Neural progenitor cell (in vitro differentiated cells): ENCODE data around the gene SIRPB1. TPM values are rescaled to one million over a fixed set of nuclear protein-coding genes. Genes with fewer than 3 reads are reported as not detected.

Experiments used
- DNase-seq: peaks from one replicate; pipeline ENCODE4 v3.0.0-alpha.2; 2016; ENCODE audit warnings: low spot score
- H2AFZ ChIP-seq: fragments of 200-600 bp; sonication (generic); replicated peaks from 2 replicates; pipeline ENCODE4 v1.6.1; 2016; ENCODE audit warnings: antibody characterized with exemption
- H3F3A ChIP-seq: fragments of 200-600 bp; sonication (generic); 2 replicates; pipeline ENCODE4 v1.6.1; 2016; ENCODE audit warnings: antibody characterized with exemption, low read depth
- H3K27ac ChIP-seq: fragments of 200-600 bp; sonication (generic); 2 replicates; pipeline ENCODE4 v1.5.1; 2016; ENCODE audit warnings: mild to moderate bottlenecking
- H3K27me3 ChIP-seq: fragments of 200-600 bp; sonication (generic); 2 replicates; pipeline ENCODE4 v1.6.1; 2016; ENCODE audit warnings: mild to moderate bottlenecking, moderate library complexity
- H3K36me3 ChIP-seq: fragments of 200-600 bp; sonication (generic); 2 replicates; pipeline ENCODE4 v1.5.1; 2016
- H3K4me1 ChIP-seq: fragments of 200-600 bp; sonication (generic); 2 replicates; pipeline ENCODE4 v1.6.1; 2016; ENCODE audit warnings: mixed run types
- H3K4me2 ChIP-seq: fragments of 200-600 bp; sonication (generic); 2 replicates; pipeline ENCODE4 v1.6.1; 2016
- H3K4me3 ChIP-seq: fragments of 200-600 bp; sonication (generic); 2 replicates; pipeline ENCODE4 v1.5.1; 2016
- H3K79me2 ChIP-seq: fragments of 200-600 bp; sonication (generic); 2 replicates; pipeline ENCODE4 v1.6.1; 2016; ENCODE audit warnings: low read depth
- H3K9ac ChIP-seq: fragments of 200-600 bp; sonication (generic); 2 replicates; pipeline ENCODE4 v1.6.1; 2016
- H3K9me3 ChIP-seq: fragments of 200-600 bp; sonication (generic); 2 replicates; pipeline ENCODE4 v1.5.1; 2016; ENCODE audit warnings: low read depth
- H4K20me1 ChIP-seq: fragments of 200-600 bp; sonication (generic); 2 replicates; pipeline ENCODE4 v1.6.1; 2016; ENCODE audit warnings: low read depth
- H3K27ac Mint-ChIP-seq: 3 replicates; pipeline ENCODE4 v1.8.0; 2021; ENCODE audit warnings: mixed read lengths
- H3K27me3 Mint-ChIP-seq: 2 replicates; pipeline ENCODE4 v1.8.0; 2022; ENCODE audit warnings: low read depth, mild to moderate bottlenecking, inconsistent platforms, moderate library complexity, mixed read lengths; ENCODE audit not compliant: insufficient read depth
- H3K36me3 Mint-ChIP-seq: 3 replicates; pipeline ENCODE4 v1.8.0; 2021; ENCODE audit warnings: mixed read lengths
- H3K4me1 Mint-ChIP-seq: 3 replicates; pipeline ENCODE4 v1.8.0; 2021; ENCODE audit warnings: mixed read lengths
- H3K4me3 Mint-ChIP-seq: 3 replicates; pipeline ENCODE4 v1.8.0; 2021; ENCODE audit warnings: mild to moderate bottlenecking, moderate library complexity, mixed read lengths
- H3K9me3 Mint-ChIP-seq: 3 replicates; pipeline ENCODE4 v1.8.0; 2020; ENCODE audit warnings: mixed read lengths
- EZH2 ChIP-seq: fragments of 200-600 bp; sonication (generic); IDR thresholded peaks from 2 replicates; pipeline ENCODE4 v1.6.1; 2017; ENCODE audit warnings: antibody characterized with exemption, mild to moderate bottlenecking, moderate library complexity
- EZH2phosphoT487 ChIP-seq: fragments of 200-600 bp; sonication (generic); IDR thresholded peaks from 2 replicates; pipeline ENCODE4 v1.6.1; 2017; ENCODE audit warnings: antibody characterized with exemption
- total RNA-seq: library from RNA; depleted of rRNA; stranded (reverse); fragments of >200 nt; gene quantifications from 2 replicates; pipeline ENCODE4 v1.2.3, GENCODE V29; 2015; ENCODE audit warnings: low replicate concordance
- TF ChIP-seq, protein P1 (sequence below): fragments of 200-600 bp; sonication (generic); IDR thresholded peaks from 2 replicates; pipeline ENCODE4 v1.5.1; 2017; ENCODE audit warnings: antibody characterized with exemption, mild to moderate bottlenecking

Gene SIRPB1
- total RNA-seq, 1 donor from 2014 or later = not detected

DNA sequence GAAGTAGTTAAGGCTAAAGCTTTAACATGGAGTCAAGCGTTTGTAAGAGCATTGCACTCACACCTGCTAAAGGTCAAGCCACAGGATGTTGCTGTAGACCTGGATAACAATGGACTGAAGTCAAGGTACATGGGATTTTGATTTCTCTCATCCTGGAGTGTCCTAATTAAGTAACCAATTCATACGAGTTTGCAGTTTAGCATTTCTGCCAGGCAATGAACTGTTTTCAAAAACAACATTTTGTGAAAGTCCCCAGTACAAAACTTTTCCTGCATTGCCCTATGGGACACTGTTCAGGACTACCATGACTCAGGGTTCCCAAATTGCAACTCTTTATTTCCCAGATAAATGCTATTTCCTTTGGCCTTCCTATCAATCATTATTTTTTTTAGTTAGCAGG, 17.4 kb upstream of the SIRPB1 start:
- TF ChIP-seq EZH2phosphoT487 = no peak
- TF ChIP-seq, protein P1, sequence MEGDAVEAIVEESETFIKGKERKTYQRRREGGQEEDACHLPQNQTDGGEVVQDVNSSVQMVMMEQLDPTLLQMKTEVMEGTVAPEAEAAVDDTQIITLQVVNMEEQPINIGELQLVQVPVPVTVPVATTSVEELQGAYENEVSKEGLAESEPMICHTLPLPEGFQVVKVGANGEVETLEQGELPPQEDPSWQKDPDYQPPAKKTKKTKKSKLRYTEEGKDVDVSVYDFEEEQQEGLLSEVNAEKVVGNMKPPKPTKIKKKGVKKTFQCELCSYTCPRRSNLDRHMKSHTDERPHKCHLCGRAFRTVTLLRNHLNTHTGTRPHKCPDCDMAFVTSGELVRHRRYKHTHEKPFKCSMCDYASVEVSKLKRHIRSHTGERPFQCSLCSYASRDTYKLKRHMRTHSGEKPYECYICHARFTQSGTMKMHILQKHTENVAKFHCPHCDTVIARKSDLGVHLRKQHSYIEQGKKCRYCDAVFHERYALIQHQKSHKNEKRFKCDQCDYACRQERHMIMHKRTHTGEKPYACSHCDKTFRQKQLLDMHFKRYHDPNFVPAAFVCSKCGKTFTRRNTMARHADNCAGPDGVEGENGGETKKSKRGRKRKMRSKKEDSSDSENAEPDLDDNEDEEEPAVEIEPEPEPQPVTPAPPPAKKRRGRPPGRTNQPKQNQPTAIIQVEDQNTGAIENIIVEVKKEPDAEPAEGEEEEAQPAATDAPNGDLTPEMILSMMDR = no peak
- no peak for TF ChIP-seq EZH2
- no peaks in the 10 kb centered on the region for H3K4me1 Mint-ChIP-seq
- no peak overlapping the region for H3K9ac ChIP-seq
- H3K4me3 ChIP-seq = no peak overlapping the region
- DNase-seq = no peak
- H3K9me3 ChIP-seq = no peaks in the 10 kb centered on the region
- no peaks in the 10 kb centered on the region for H3F3A ChIP-seq
- H3K4me1 ChIP-seq = no peaks in the 10 kb centered on the region
- H3K4me2 ChIP-seq = no peak overlapping the region
- peaks cover 6% of the 10 kb centered on the region for H3K9me3 Mint-ChIP-seq
- H3K36me3 ChIP-seq = no peaks in the 10 kb centered on the region
- no peak overlapping the region for H3K27ac ChIP-seq
- no peaks in the 10 kb centered on the region for H3K79me2 ChIP-seq
- no peaks in the 10 kb centered on the region for H3K27me3 ChIP-seq
- H2AFZ ChIP-seq = no peak overlapping the region
- peaks cover 5% of the 10 kb centered on the region for H3K27me3 Mint-ChIP-seq
- no peak overlapping the region for H3K27ac Mint-ChIP-seq
- no peaks in the 10 kb centered on the region for H4K20me1 ChIP-seq
- H3K36me3 Mint-ChIP-seq = no peaks in the 10 kb centered on the region
- H3K4me3 Mint-ChIP-seq = no peak overlapping the region

DNA sequence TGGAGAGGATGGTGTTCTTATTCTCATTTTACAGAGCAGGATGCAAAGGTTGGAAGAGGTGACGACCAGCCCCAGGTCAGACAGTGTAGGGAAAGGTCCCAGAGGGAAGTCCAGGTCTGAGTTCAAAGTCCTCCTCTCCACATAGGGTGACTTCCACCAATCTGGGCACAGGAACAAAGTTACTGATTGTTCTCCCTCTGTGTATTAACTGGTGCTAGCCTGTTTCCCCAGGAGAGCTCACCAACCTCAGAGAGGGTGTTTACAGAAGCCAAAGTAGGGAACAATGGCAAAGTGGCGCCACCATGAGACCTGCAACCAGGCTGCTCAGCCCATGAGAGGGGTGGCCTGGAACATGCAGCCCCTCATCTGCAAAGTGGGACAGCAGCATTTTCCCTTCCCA, 16.8 kb upstream of the SIRPB1 start:
- Mint-ChIP-seq H3K4me3 (no peak overlapping the region), H3K9me3 (peaks cover 6% of the 10 kb centered on the region), H3K27me3 (peaks cover 5% of the 10 kb centered on the region), H3K27ac (no peak overlapping the region), H3K4me1 (no peaks in the 10 kb centered on the region), H3K36me3 (no peaks in the 10 kb centered on the region)
- no peak for TF ChIP-seq EZH2phosphoT487
- TF ChIP-seq, protein P1 = no peak
- Histone ChIP-seq H3K4me1 (no peaks in the 10 kb centered on the region), H3K4me3 (no peak overlapping the region), H3K9ac (no peak overlapping the region), H3F3A (no peaks in the 10 kb centered on the region), H3K79me2 (no peaks in the 10 kb centered on the region), H3K27me3 (no peaks in the 10 kb centered on the region), H3K4me2 (no peak overlapping the region), H3K27ac (no peak overlapping the region), H2AFZ (no peak overlapping the region), H3K9me3 (no peaks in the 10 kb centered on the region), H3K36me3 (no peaks in the 10 kb centered on the region), H4K20me1 (no peaks in the 10 kb centered on the region)
- no peak for DNase-seq

DNA sequence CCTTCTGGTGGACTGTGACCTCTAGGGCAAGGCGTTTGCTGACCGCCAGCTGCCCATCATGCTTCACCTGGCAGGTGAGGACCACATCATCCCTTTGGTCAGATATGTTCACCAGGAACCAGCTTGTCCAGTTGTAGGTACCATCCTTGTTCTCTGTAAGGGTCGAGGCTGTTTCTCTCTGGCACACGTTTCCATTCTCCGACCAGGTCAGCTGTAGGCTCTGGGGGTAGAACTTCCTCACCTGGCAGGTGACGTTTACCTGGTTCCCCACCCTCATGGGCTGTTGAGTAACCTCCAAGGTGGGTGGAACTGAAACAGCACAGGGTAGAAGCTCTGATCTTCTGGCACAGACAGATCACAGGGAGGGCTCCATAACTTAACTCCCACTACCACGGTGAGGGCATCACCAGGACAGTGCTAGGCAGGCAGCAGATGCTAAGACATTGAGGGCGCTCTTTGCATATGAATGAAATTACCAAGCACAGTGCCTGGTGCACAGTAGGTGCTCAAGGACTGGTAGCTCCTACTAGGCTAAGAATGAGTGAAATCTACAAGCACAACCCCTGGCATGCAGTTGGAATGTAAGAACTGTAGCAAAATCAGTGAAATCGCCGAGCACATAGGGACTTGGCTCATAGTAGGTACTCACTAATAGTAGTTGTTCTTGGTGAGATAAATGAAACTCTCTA, 15.6 kb upstream of the SIRPB1 start:
- H3K4me1 Mint-ChIP-seq = peaks cover 2% of the 10 kb centered on the region
- peaks cover 6% of the 10 kb centered on the region for H3K27me3 Mint-ChIP-seq
- no peaks in the 10 kb centered on the region for H3K36me3 ChIP-seq
- H3K9me3 ChIP-seq = no peaks in the 10 kb centered on the region
- H3K9ac ChIP-seq = no peak overlapping the region
- H3F3A ChIP-seq = no peaks in the 10 kb centered on the region
- H2AFZ ChIP-seq = no peak overlapping the region
- no peak overlapping the region for H3K4me3 Mint-ChIP-seq
- H3K27ac ChIP-seq = no peak overlapping the region
- no peak for DNase-seq
- no peak overlapping the region for H3K4me3 ChIP-seq
- no peak overlapping the region for H3K4me2 ChIP-seq
- TF ChIP-seq EZH2 (no peak), EZH2phosphoT487 (no peak)
- TF ChIP-seq, protein P1 = no peak
- H3K4me1 ChIP-seq = no peaks in the 10 kb centered on the region
- H4K20me1 ChIP-seq = no peaks in the 10 kb centered on the region
- peaks cover 4% of the 10 kb centered on the region for H3K9me3 Mint-ChIP-seq
- H3K36me3 Mint-ChIP-seq = no peaks in the 10 kb centered on the region
- no peak overlapping the region for H3K27ac Mint-ChIP-seq
- H3K27me3 ChIP-seq = no peaks in the 10 kb centered on the region
- no peaks in the 10 kb centered on the region for H3K79me2 ChIP-seq
